Breast epithelium (tissue), 3 donors: ENCODE data around the gene TCN1.

Experiments used
- POLR2A ChIP-seq: fragments of 450-650 bp; IDR thresholded peaks from one replicate; pipeline ENCODE4 v1.6.1; 2016; ENCODE audit warnings: antibody characterized with exemption, mild to moderate bottlenecking, moderate library complexity
- POLR2AphosphoS5 ChIP-seq, 3 donors: sonication (generic); formaldehyde crosslinking; IDR thresholded peaks; one replicate each; pipeline ENCODE4 v1.6.1; 2017; ENCODE audit warnings: antibody characterized with exemption in 3 of 3
- TF ChIP-seq, protein P1 (sequence below), 3 donors: fragments of 450-650 bp; IDR thresholded peaks; one replicate each; pipeline ENCODE4 v1.5.1; 2016 to 2017; ENCODE audit warnings: antibody characterized with exemption in 3 of 3, mild to moderate bottlenecking in 3 of 3, moderate library complexity in 3 of 3

DNA sequence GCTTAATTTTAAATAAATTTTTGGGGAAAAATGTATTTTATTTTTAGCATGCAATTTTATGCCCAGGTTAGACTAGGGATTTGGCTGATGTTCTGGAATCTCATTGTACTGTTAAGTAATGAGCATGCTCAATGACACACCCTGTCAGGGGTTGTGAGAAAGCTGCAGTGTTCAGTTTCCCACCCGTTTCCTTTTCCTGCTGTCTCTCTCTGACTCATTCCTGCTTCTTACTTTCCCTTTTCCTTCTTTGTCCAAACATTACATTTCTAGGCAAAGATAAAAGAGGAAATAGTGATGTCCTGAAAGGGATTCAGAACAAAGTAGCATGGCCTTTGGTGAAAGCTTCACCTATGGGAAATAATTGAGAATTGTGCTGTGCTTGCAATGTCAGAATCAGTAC lies 35.0 kb upstream of the TCN1 start:
- TF ChIP-seq, protein P1, sequence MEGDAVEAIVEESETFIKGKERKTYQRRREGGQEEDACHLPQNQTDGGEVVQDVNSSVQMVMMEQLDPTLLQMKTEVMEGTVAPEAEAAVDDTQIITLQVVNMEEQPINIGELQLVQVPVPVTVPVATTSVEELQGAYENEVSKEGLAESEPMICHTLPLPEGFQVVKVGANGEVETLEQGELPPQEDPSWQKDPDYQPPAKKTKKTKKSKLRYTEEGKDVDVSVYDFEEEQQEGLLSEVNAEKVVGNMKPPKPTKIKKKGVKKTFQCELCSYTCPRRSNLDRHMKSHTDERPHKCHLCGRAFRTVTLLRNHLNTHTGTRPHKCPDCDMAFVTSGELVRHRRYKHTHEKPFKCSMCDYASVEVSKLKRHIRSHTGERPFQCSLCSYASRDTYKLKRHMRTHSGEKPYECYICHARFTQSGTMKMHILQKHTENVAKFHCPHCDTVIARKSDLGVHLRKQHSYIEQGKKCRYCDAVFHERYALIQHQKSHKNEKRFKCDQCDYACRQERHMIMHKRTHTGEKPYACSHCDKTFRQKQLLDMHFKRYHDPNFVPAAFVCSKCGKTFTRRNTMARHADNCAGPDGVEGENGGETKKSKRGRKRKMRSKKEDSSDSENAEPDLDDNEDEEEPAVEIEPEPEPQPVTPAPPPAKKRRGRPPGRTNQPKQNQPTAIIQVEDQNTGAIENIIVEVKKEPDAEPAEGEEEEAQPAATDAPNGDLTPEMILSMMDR (IDR thresholded peaks at IDR 0.05) = no peak
- TF ChIP-seq POLR2A (no peak), POLR2AphosphoS5 (IDR thresholded peaks at IDR 0.05) (no peak)
